Endothelial cell of umbilical vein (primary cell): ENCODE data around the gene CCDC85A.

Source experiments
- JUN ChIP-seq: IDR thresholded peaks from 2 replicates; pipeline ENCODE4 v1.6.1; 2011; ENCODE audit warnings: borderline replicate concordance, low read depth; ENCODE audit not compliant: insufficient read length, insufficient read depth
- MYC ChIP-seq: IDR thresholded peaks from one replicate; pipeline ENCODE4 v1.6.1; 2011; ENCODE audit warnings: mild to moderate bottlenecking, low read depth, low read length
- POLR2A ChIP-seq: IDR thresholded peaks from 2 replicates; pipeline ENCODE4 v1.6.1; 2012; ENCODE audit warnings: low read depth, mild to moderate bottlenecking, control low read depth, low read length
- POLR2AphosphoS5 ChIP-seq: IDR thresholded peaks from 2 replicates; pipeline ENCODE4 v1.6.1; 2012; ENCODE audit warnings: low read depth, mild to moderate bottlenecking, control low read depth, low read length, moderate library complexity; ENCODE audit not compliant: insufficient read depth
- TF ChIP-seq, protein P1 (sequence below), 2 donors: IDR thresholded peaks; 1 replicate in 1 of 2; 2 replicates in 1 of 2; pipeline ENCODE4 v1.5.1; 2011; ENCODE audit warnings: low read length in 2 of 2, mild to moderate bottlenecking in 2 of 2, moderate library complexity in 2 of 2, control low read depth in 1 of 2, inconsistent platforms in 1 of 2, low read depth in 1 of 2; ENCODE audit not compliant: insufficient read depth in 1 of 2; ENCODE audit errors: extremely low read depth in 1 of 2

DNA sequence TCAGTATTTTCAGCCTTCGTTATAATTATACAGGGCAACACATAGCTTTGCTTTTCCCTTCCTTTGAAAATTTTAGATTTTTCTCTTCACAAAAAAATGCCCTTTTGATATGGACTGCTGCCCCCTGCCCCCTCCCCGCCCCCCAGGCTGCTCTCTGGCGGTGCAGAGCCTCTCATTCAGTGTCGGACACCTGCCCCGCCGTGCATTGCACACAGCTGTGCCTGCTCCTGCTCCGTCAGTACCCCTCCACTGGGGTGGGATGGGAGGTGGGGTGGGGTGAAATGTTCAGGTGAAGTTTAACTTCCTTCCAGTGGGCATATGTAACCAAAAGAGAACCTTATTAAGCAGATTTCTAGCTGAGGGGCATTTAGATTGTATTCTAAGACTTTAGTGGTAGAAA, 148.0 kb downstream of the CCDC85A start:
- TF ChIP-seq POLR2AphosphoS5 (no peak), JUN (no peak), POLR2A (no peak), MYC (no peak)
- TF ChIP-seq, protein P1, sequence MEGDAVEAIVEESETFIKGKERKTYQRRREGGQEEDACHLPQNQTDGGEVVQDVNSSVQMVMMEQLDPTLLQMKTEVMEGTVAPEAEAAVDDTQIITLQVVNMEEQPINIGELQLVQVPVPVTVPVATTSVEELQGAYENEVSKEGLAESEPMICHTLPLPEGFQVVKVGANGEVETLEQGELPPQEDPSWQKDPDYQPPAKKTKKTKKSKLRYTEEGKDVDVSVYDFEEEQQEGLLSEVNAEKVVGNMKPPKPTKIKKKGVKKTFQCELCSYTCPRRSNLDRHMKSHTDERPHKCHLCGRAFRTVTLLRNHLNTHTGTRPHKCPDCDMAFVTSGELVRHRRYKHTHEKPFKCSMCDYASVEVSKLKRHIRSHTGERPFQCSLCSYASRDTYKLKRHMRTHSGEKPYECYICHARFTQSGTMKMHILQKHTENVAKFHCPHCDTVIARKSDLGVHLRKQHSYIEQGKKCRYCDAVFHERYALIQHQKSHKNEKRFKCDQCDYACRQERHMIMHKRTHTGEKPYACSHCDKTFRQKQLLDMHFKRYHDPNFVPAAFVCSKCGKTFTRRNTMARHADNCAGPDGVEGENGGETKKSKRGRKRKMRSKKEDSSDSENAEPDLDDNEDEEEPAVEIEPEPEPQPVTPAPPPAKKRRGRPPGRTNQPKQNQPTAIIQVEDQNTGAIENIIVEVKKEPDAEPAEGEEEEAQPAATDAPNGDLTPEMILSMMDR (IDR thresholded peaks at IDR 0.05; ENCODE audit: extremely low read depth in 1 of 2, insufficient read depth in 1 of 2, low read depth in 1 of 2, low read length in 2 of 2) = no peak
